Activated CD4-positive, alpha-beta memory T cell treated with anti-CD3 and anti-CD28 coated beads for 36 hours (primary cell): ENCODE measurements around the gene ACAT2. TPM values are rescaled to one million over a fixed set of nuclear protein-coding genes. Genes with fewer than 3 reads are reported as not detected.
"Not testable (repeated sequence)": the region's sequence is repeated elsewhere in the genome, so short reads cannot be mapped to it uniquely, and the experiment has no call there.

ENCODE experiments used
- CTCF ChIA-PET: fragments of 350-600 bp; sonication (Branson Sonifier 250); formaldehyde crosslinking; loops from one replicate; lab custom pipeline; 2021; ENCODE audit warnings: antibody characterized with exemption, inconsistent platforms; lab: Charles Lee
- POLR2A ChIA-PET: fragments of 350-600 bp; sonication (Branson Sonifier 250); formaldehyde crosslinking; loops from one replicate; lab custom pipeline; 2021; ENCODE audit warnings: antibody characterized with exemption; lab: Charles Lee
- DNase-seq: peaks from one replicate; pipeline ENCODE4 v3.0.0-alpha.2; 2020
- H3K27ac Mint-ChIP-seq: one replicate; pipeline ENCODE4 v1.8.0; 2021; ENCODE audit warnings: mixed read lengths
- H3K27me3 Mint-ChIP-seq: one replicate; pipeline ENCODE4 v1.8.0; 2021; ENCODE audit warnings: mixed read lengths
- H3K36me3 Mint-ChIP-seq: one replicate; pipeline ENCODE4 v1.8.0; 2021; ENCODE audit warnings: mixed read lengths
- H3K4me1 Mint-ChIP-seq: one replicate; pipeline ENCODE4 v1.8.0; 2021; ENCODE audit warnings: low read depth, mixed read lengths
- H3K4me3 Mint-ChIP-seq: one replicate; pipeline ENCODE4 v1.8.0; 2021; ENCODE audit warnings: mild to moderate bottlenecking, mixed read lengths
- H3K9me3 Mint-ChIP-seq: one replicate; pipeline ENCODE4 v1.8.0; 2021; ENCODE audit warnings: mixed read lengths
- intact Hi-C: fragments of 100-400 bp; cut with micrococcal nuclease; formaldehyde crosslinking; loops from one replicate; pipeline ENCODE4 v1.15.1; 2023
- total RNA-seq, 2 experiments: library from RNA; stranded (reverse); gene quantifications; one replicate each; pipeline ENCODE4 v1.2.3, GENCODE V29; 2021

Gene ACAT2
- total RNA-seq, 2 experiments from 2014 or later: 115 to 116 TPM

DNA sequence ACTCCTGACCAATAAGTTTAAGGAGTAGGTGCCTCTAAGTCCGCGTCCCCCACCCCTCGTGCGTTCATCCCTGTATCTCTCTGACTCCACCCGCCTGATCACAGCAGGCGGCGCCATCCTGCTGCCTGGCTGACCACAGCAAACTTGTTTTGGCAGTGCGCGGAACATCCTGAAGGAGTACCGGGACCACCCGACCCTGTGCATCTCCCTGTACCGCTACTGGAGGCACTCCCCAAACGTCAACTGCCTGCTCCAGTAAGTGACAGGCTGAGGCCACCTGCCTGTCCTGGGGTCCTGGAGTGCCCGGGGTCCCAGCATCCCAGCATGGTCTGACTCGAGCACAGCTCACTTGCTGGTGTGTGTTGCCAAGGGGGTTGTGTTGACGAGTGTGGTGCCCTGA lies 57.3 kb downstream of the ACAT2 start:
- CTCF ChIA-PET: no interaction called here
- Mint-ChIP-seq H3K4me1 (peaks cover 13% of the 10 kb centered on the region), H3K36me3 (no peaks in the 10 kb centered on the region), H3K27ac (no peak overlapping the region), H3K9me3 (no peaks in the 10 kb centered on the region), H3K27me3 (no peaks in the 10 kb centered on the region), H3K4me3 (no peak overlapping the region)
- POLR2A ChIA-PET: no interaction called here
- DNase-seq: no peak
- intact Hi-C loops: no loop called here

- no peaks in the 10 kb centered on the region for H3K27me3 Mint-ChIP-seq
- H3K36me3 Mint-ChIP-seq: no peaks in the 10 kb centered on the region
- peak; percentile 54 for DNase-seq
- peak overlapping the region; percentile 50 for H3K4me3 Mint-ChIP-seq
- no peaks in the 10 kb centered on the region for H3K9me3 Mint-ChIP-seq
- peak overlapping the region; percentile 24 for H3K27ac Mint-ChIP-seq
- ChIA-PET POLR2A (no interaction called here), CTCF (no interaction called here)
- H3K4me1 Mint-ChIP-seq: peaks cover 13% of the 10 kb centered on the region
- intact Hi-C loops: no loop called here
Observed at GRCh38 chr6:159819932-159820640, 58.2 kb downstream of the ACAT2 start.

- no peak overlapping the region for H3K27ac Mint-ChIP-seq
- ChIA-PET CTCF (no interaction called here), POLR2A (no interaction called here)
- no peak overlapping the region for H3K4me3 Mint-ChIP-seq
- intact Hi-C loops: no loop called here
- H3K36me3 Mint-ChIP-seq: no peaks in the 10 kb centered on the region
- H3K4me1 Mint-ChIP-seq: peaks cover 13% of the 10 kb centered on the region
- no peaks in the 10 kb centered on the region for H3K9me3 Mint-ChIP-seq
- no peak for DNase-seq
- H3K27me3 Mint-ChIP-seq: no peaks in the 10 kb centered on the region
Observed at GRCh38 chr6:159821122-159821521, 59.3 kb downstream of the ACAT2 start.

DNA sequence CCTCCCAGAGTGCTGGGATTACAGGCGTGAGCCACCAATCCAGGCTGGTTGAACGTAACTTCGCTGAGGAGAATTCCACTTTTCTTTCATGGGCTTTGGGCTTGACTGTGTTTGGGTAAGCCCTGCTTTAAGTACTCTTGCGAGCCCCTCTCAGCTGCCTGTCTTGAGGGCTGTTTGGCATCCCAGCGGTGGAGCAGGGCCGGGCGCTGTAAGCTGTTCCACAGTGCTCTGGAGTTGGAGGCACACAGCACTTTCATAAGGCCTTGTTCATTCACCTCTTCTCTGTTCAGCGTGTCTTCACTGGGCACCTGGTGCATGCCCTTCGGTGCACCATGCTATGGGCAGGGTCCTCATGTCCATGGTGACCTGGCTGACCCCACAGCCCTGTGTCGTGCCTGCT lies 59.9 kb downstream of the ACAT2 start:
- Mint-ChIP-seq H3K4me3 (no peak overlapping the region), H3K36me3 (no peaks in the 10 kb centered on the region)
- CTCF ChIA-PET: interaction anchor here (0.7 kb wide), 1 partner anchor 712 kb away, joined by 3 read pairs; no protein-coding TSS in a partner anchor

DNA sequence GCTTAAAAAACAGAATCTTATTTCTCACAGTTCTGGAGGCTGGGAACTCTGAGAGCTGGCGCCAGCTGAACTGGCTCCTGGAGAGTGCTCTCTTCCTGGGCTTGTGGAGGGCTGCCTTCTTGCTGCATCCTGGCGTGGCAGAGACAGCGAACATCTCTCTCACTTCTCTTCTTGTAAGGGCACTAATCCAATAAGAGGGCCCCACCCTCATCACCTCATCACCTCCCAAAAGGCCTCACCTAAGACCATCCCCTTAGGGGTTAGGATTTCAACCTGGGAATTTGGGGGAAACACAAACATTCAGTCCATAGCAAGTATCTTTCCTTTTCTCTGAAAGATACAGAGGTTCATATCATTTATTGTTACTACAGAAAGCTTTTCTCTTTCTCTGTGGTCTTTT lies 62.1 kb downstream of the ACAT2 start:
- no peak for DNase-seq
- Mint-ChIP-seq H3K4me3 (no peak overlapping the region), H3K27ac (no peak overlapping the region), H3K9me3 (no peaks in the 10 kb centered on the region), H3K27me3 (no peaks in the 10 kb centered on the region), H3K36me3 (no peaks in the 10 kb centered on the region), H3K4me1 (peaks cover 13% of the 10 kb centered on the region)
- ChIA-PET CTCF (no interaction called here), POLR2A (no interaction called here)
- intact Hi-C loops: no loop called here

More for the DNA sequence above, 59.9 kb downstream of the ACAT2 start:
- H3K9me3 Mint-ChIP-seq: no peaks in the 10 kb centered on the region
- H3K4me1 Mint-ChIP-seq: peaks cover 13% of the 10 kb centered on the region
- POLR2A ChIA-PET: no interaction called here
- intact Hi-C loops: no loop called here
- DNase-seq: no peak
- H3K27ac Mint-ChIP-seq: no peak overlapping the region
- no peaks in the 10 kb centered on the region for H3K27me3 Mint-ChIP-seq

- H3K4me1 Mint-ChIP-seq, CTCF ChIA-PET, H3K27me3 Mint-ChIP-seq, POLR2A ChIA-PET, intact Hi-C loops, H3K4me3 Mint-ChIP-seq, H3K27ac Mint-ChIP-seq, DNase-seq, H3K9me3 Mint-ChIP-seq, H3K36me3 Mint-ChIP-seq: not testable (repeated sequence)
Observed at GRCh38 chr6:159824690-159825089, 62.8 kb downstream of the ACAT2 start.

DNA sequence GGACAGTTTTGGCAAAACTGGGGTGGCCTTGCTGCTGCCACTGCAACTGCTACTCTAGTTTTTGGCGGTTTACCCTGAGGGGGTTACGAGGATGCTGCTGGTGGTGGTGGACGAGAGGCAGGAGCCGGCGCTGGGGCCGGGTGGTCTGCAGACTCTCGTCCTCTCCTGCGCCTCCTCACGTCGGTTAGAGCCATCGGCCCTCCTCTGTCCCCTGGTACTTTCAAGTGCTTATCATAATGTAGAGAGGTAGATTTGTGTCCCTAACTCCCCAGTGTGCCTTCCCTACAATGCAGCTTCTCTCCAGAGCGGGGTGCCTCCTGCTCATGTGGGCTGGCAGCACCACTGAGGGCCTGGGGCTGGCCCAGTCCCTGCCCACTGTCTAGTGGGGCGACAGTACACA lies 64.2 kb downstream of the ACAT2 start:
- Mint-ChIP-seq H3K36me3 (no peaks in the 10 kb centered on the region), H3K27me3 (no peaks in the 10 kb centered on the region), H3K4me1 (no peaks in the 10 kb centered on the region), H3K27ac (no peak overlapping the region), H3K9me3 (no peaks in the 10 kb centered on the region), H3K4me3 (no peak overlapping the region)
- ChIA-PET POLR2A (no interaction called here), CTCF (no interaction called here)
- intact Hi-C loops: no loop called here
- DNase-seq: no peak

- Mint-ChIP-seq H3K27me3 (no peaks in the 10 kb centered on the region), H3K4me3 (no peak overlapping the region), H3K36me3 (no peaks in the 10 kb centered on the region), H3K4me1 (no peaks in the 10 kb centered on the region), H3K9me3 (no peaks in the 10 kb centered on the region), H3K27ac (no peak overlapping the region)
- no peak for DNase-seq
- intact Hi-C loops: no loop called here
- CTCF ChIA-PET: interaction anchor here (0.7 kb wide), 1 partner anchor 607 kb away, joined by 3 read pairs; no protein-coding TSS in a partner anchor
- POLR2A ChIA-PET: no interaction called here
Observed at GRCh38 chr6:159826968-159827647, 65.3 kb downstream of the ACAT2 start.

- no peak for DNase-seq
- Mint-ChIP-seq H3K27me3 (no peaks in the 10 kb centered on the region), H3K4me3 (no peak overlapping the region), H3K9me3 (no peaks in the 10 kb centered on the region), H3K36me3 (no peaks in the 10 kb centered on the region), H3K4me1 (no peaks in the 10 kb centered on the region), H3K27ac (no peak overlapping the region)
- CTCF ChIA-PET: interaction anchor here (0.7 kb wide), 1 partner anchor 608 kb away, joined by 3 read pairs; no protein-coding TSS in a partner anchor
- POLR2A ChIA-PET: no interaction called here
- intact Hi-C loops: no loop called here
Observed at GRCh38 chr6:159828074-159828473, 66.2 kb downstream of the ACAT2 start.

Other genes starting within 250 kb of the ACAT2 start
- gene SOD2, start 68.8 kb upstream of the ACAT2 start, total RNA-seq: 100 to 1,000 TPM; 103 to 108 TPM
- gene WTAP, start 34.5 kb upstream of the ACAT2 start, total RNA-seq: 10 to 100 TPM; 87.6 to 90.2 TPM
- gene TCP1, start 27.6 kb downstream of the ACAT2 start, total RNA-seq: 100 to 1,000 TPM; 429 to 438 TPM
- gene MRPL18, start 28.4 kb downstream of the ACAT2 start, total RNA-seq: 10 to 100 TPM; 84.6 to 89.9 TPM
- gene PNLDC1, start 38.2 kb downstream of the ACAT2 start, total RNA-seq: under 1 TPM; 0.29 to 0.31 TPM
- gene MAS1, start 128.9 kb downstream of the ACAT2 start, total RNA-seq: not detected
- gene IGF2R, start 207.0 kb downstream of the ACAT2 start, total RNA-seq: 10 to 100 TPM; 73.5 to 75.5 TPM